Loucy (cell line): ENCODE data around the gene SLC27A2.

Experiments used
- EZH2phosphoT487 ChIP-seq: fragments of 200-600 bp; IDR thresholded peaks from 2 replicates; pipeline ENCODE4 v1.6.1; 2018; ENCODE audit warnings: antibody characterized with exemption, mild to moderate bottlenecking, moderate library complexity, borderline replicate concordance
- TF ChIP-seq, protein P1 (sequence below): fragments of 200-600 bp; sonication (generic); conservative IDR thresholded peaks from 2 replicates; pipeline ENCODE4 v1.5.1; 2014; ENCODE audit warnings: mild to moderate bottlenecking, antibody characterized with exemption, low read length

DNA sequence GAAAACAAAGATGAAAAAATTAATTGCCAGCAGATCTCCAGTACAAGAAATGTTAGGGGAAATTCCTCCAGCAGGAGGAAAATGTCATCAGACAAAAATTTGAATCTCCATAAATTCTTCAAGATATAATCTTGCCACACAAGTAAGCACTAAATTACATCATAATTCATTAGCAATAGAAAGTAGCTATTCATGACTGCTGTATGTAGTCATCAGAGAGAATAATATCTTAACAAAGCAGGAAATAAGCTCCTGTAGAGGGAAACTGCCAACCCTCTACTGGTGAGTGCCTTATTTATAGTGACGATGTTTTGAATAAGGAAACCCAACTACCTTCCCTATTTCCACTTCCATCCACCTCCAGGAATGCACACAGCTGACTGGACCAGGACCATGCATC lies 15.8 kb upstream of the SLC27A2 start:
- TF ChIP-seq, protein P1, sequence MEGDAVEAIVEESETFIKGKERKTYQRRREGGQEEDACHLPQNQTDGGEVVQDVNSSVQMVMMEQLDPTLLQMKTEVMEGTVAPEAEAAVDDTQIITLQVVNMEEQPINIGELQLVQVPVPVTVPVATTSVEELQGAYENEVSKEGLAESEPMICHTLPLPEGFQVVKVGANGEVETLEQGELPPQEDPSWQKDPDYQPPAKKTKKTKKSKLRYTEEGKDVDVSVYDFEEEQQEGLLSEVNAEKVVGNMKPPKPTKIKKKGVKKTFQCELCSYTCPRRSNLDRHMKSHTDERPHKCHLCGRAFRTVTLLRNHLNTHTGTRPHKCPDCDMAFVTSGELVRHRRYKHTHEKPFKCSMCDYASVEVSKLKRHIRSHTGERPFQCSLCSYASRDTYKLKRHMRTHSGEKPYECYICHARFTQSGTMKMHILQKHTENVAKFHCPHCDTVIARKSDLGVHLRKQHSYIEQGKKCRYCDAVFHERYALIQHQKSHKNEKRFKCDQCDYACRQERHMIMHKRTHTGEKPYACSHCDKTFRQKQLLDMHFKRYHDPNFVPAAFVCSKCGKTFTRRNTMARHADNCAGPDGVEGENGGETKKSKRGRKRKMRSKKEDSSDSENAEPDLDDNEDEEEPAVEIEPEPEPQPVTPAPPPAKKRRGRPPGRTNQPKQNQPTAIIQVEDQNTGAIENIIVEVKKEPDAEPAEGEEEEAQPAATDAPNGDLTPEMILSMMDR, result no peak
- no peak for TF ChIP-seq EZH2phosphoT487
